Endothelial cell (in vitro differentiated cells): ENCODE data around the gene RSPO3. TPM values are rescaled to one million over a fixed set of nuclear protein-coding genes. Genes with fewer than 3 reads are reported as not detected.

Experiments
- DNase-seq: peaks from one replicate; pipeline ENCODE4 v3.0.0; 2021; ENCODE audit warnings: low spot score
- H3K27ac Mint-ChIP-seq: one replicate; pipeline ENCODE4 v1.8.0; 2021; ENCODE audit warnings: mixed read lengths, inconsistent platforms; ENCODE audit not compliant: unreplicated experiment
- H3K27me3 Mint-ChIP-seq: one replicate; pipeline ENCODE4 v1.8.0; 2021; ENCODE audit warnings: mild to moderate bottlenecking, moderate library complexity, mixed read lengths, inconsistent platforms; ENCODE audit not compliant: unreplicated experiment
- H3K36me3 Mint-ChIP-seq: one replicate; pipeline ENCODE4 v1.8.0; 2021; ENCODE audit warnings: mild to moderate bottlenecking, low read depth, mixed read lengths, inconsistent platforms; ENCODE audit not compliant: unreplicated experiment
- H3K4me1 Mint-ChIP-seq: one replicate; pipeline ENCODE4 v1.8.0; 2021; ENCODE audit warnings: mild to moderate bottlenecking, mixed read lengths, inconsistent platforms; ENCODE audit not compliant: unreplicated experiment
- H3K4me3 Mint-ChIP-seq: one replicate; pipeline ENCODE4 v1.8.0; 2021; ENCODE audit warnings: mild to moderate bottlenecking, mixed read lengths, inconsistent platforms; ENCODE audit not compliant: unreplicated experiment
- H3K9me3 Mint-ChIP-seq: one replicate; pipeline ENCODE4 v1.8.0; 2021; ENCODE audit warnings: mixed read lengths, inconsistent platforms; ENCODE audit not compliant: unreplicated experiment
- CTCF ChIP-seq: fragments of 200-600 bp; sonication (generic); IDR thresholded peaks from one replicate; pipeline ENCODE4 v1.5.0; 2021; ENCODE audit warnings: antibody characterized with exemption; ENCODE audit not compliant: unreplicated experiment
- total RNA-seq: library from RNA; stranded (reverse); fragmentation: NEBNext Ultra II Directional; extraction: Animal tissue kit (Norgen Biotek cat#: 25700); gene quantifications from one replicate; pipeline ENCODE4 v1.2.1, GENCODE V29; 2021; ENCODE audit not compliant: unreplicated experiment

Gene RSPO3
- total RNA-seq, 1 donor from 2014 or later: 0.59 TPM

GRCh38 chr6:127117979-127118297 lies 533 bp upstream of the RSPO3 start:
- Mint-ChIP-seq H3K9me3 (no peaks in the 10 kb centered on the region), H3K4me1 (peaks cover 19% of the 10 kb centered on the region), H3K36me3 (no peaks in the 10 kb centered on the region), H3K27me3 (peaks cover 12% of the 10 kb centered on the region), H3K27ac (peak overlapping the region; percentile 42), H3K4me3 (peak overlapping the region; percentile 90)
- no peak for TF ChIP-seq CTCF
- DNase-seq: no peak

GRCh38 chr6:127119102-127120022 lies 891 bp downstream of the RSPO3 start:
- Mint-ChIP-seq H3K4me3 (peak overlapping the region; percentile 86), H3K9me3 (no peaks in the 10 kb centered on the region), H3K27ac (no peak overlapping the region), H3K4me1 (peaks cover 19% of the 10 kb centered on the region), H3K27me3 (peaks cover 12% of the 10 kb centered on the region), H3K36me3 (no peaks in the 10 kb centered on the region)
- TF ChIP-seq CTCF: no peak
- peak; percentile 34 for DNase-seq

- Mint-ChIP-seq H3K4me1 (peaks cover 19% of the 10 kb centered on the region), H3K36me3 (no peaks in the 10 kb centered on the region), H3K9me3 (no peaks in the 10 kb centered on the region), H3K4me3 (peak overlapping the region; percentile 81), H3K27ac (no peak overlapping the region), H3K27me3 (peaks cover 12% of the 10 kb centered on the region)
- no peak for TF ChIP-seq CTCF
- peak; percentile 15 for DNase-seq
These were observed 1.7 kb downstream of the RSPO3 start for GRCh38 chr6:127120023-127120786.

GRCh38 chr6:127120787-127121636 lies 2.5 kb downstream of the RSPO3 start:
- H3K4me3 Mint-ChIP-seq: peak overlapping the region; percentile 81
- H3K9me3 Mint-ChIP-seq: no peaks in the 10 kb centered on the region
- no peaks in the 10 kb centered on the region for H3K36me3 Mint-ChIP-seq
- H3K4me1 Mint-ChIP-seq: peaks cover 19% of the 10 kb centered on the region
- H3K27me3 Mint-ChIP-seq: peaks cover 12% of the 10 kb centered on the region
- H3K27ac Mint-ChIP-seq: peak overlapping the region; percentile 77
- TF ChIP-seq CTCF: peak; percentile 36
- DNase-seq: peak; percentile 88
